ENCODE data around the gene NLRP1.
"Not testable (repeated sequence)": the region's sequence is repeated elsewhere in the genome, so short reads cannot be mapped to it uniquely, and the experiment has no call there.

The NLRP1 gene

DNA sequence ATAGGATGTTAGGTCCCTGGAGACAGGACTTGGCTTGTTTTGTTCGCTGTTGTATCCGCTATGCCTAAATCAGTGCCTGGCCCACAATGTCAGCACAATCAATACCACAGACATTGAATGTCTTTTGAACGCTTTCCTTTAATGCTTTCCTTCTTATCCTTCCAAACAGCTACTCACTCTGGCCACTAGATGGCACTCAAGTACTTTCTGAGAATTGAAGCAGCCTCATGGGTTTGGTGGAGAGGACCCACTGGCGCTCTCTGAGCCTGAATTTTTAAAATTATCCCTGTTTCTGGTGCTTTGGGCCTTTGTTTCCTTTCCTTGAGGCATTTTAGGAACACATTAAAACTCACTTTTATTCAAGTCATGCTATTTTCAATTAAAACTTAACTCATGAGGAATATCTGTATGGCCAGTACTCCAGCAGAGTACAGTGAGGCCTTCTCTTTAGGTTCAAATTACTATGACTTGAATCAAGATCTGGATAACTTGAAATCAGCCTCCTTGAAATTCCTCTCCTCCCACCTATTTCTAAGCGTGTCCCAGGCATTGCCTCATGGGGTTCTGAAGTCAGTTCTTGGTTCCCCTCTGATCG lies 3.2 kb upstream of the NLRP1 start:
- no peak for DNase-seq (ENCODE audit: low read depth in 2 of 2)

DNA sequence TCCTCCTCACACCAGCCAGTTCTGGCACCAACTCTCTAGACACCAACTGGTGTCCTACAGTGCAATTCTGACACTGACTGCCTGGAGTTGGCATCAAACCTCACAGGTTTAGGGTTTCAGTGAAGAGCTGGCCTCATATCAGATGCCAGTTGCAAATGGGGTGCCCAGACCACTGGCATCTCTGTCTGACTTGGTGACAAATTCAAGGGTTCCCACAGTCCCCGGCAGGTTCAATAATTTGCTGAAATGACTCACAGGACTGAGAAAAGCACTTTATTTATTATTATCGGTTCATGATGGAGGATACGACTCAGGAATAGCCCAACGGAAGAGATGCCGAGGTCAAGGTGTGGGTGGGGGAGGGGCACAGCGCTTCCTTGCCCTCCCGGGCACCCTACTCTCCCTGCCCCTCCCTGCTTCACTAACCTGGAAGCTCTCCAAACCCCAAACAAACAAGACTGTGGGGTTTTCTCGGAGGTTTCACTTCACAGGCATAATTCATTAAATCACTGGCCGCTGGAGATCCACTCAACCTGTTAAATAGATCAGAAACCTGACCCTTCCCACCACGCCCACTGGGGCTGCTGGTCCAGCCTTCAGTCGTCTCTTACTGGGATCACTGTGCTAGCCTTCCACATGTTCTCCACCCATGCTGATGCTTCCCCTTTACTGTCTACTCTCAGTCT lies 1.7 kb upstream of the NLRP1 start:
- DNase-seq (ENCODE audit: low read depth in 2 of 2), result no peak

DNA sequence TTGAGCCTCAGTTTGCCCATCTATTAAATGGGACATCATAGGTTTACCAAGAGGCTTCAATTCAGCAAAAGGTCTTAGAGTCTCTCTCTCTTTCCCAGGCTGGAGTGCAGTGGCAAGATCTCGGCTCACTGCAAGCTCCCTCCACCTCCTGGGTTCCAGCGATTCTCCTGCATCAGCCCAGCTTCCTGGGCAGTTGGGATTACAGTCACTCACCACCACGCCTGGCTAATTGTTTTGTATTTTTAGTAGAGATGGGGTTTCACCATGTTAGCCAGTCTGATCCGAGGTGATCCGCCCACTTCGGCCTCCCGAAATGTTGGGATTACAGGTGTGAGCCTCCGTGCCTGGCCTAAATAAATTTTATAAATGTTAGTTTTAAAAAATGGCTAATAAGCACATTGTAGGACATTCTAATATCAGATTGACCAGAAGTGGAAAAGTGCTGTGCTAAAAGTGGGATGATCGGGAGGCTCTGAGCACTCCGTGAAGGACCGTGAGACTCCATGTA lies 1.0 kb upstream of the NLRP1 start:
- DNase-seq (ENCODE audit: low read depth in 2 of 2), result no peak

DNA sequence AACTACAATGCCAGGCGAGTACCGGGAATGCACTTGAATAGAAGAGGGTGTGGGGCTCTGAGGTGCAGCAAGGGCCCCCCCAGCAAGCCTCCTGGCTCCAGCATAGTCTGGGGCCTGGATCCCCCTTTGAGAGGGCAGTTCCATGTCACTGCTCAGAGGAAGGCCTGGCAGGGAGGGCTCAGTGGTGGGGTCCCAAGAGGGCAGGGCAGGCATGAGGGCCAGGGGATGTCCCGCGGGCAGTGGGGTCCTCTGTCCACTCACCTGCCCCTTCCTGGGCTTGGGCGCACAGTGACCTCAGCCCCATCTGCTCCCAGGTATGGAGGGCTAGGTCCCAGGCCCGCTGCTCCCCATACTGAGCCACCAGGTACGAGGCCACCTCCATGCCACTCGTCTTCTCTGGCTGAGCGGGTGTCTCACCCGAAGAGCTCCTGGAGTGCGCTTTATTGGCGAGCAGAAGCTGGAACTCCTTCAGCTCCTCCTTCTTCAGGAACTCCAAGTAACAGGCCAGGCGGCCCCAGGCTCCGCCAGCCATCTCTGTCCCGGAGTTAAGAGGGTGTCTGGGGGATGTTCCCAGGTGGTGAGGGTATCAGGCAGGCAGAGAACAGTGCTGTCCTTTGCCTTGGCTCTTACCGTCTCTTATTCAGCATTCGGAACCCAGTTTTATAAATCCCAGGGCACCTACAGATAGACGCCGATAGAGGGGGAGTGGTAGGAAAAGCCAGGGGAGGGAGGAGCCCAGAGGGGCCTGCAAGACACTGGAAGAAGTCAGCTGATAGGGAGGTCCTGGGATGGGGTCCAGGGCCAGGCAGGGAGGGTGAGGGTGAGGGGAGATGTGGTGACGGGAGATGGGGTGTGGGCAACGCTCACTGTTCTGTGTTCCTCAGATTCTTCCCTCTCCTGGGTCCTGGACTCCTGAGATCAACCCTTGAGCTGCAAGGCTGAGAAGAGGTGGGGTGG lies 605 bp downstream of the NLRP1 start:
- DNase-seq (ENCODE audit: low read depth in 2 of 2), result no peak

DNA sequence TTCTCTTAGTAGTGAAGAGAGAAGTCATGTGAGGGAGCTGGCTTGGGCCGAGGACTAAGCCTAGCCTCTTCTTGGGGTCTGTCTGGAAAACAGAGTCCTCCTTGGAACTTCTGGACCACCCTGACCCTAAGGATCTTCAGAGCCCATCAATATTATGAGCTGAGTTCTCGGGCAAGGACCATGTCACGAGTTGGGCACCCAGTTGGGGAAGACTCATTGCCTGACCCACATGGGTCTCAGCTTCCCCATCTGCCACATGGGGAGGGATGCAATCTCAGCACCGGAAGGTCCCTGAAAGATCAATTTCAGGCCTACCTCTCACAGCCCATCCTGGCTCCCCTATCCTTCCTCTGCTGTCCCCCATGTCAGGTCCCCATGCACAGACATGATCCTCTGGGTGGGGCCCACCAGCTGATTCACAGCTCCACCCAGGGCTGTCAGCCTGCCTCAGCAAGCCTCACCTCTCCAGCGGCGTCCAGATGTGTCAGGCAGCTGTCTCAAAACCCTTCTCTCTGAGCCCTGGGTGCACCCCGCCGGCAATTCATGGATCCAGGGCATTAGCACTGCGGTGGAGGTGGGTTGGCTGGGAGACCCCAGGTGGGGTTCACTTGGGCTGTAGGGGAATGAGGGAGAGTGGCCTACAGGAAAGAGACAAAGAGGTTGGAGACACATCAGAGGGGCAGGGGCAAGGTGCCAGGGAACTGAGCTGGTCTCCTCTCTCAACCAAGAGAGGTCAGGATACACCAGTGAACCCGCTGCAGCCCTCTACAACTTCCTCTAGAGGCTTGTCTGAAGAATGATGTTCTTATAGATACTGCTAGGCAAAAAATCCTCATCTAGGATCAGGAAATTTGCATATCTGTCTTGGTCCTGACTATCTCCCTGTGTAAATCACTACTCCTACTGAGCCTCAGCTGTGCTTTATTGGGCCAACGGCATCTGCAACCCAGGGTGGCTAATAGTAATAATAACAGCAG lies 1.8 kb downstream of the NLRP1 start:
- no peak for DNase-seq (ENCODE audit: low read depth in 2 of 2)

DNA sequence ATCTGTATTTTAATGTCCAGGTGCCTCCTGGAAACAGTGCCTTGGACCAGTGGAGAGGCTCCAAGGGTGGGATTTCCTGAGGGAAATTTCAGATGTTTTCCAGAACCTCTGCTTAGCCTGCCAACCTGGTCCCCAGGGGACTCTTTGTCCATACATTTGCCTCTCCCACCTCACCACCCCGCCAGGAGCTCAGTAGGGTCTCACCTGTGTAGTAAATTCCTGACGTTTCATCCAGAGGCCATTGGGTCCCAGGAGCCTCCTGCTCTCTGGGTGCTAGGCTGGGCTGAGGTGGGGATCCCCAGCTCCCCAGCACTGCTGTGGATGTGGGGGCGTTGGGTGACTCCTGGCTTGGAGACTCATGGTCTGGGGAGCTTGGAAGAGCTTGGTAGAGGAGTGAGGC lies 2.7 kb downstream of the NLRP1 start:
- DNase-seq (ENCODE audit: low read depth in 2 of 2), result no peak

DNA sequence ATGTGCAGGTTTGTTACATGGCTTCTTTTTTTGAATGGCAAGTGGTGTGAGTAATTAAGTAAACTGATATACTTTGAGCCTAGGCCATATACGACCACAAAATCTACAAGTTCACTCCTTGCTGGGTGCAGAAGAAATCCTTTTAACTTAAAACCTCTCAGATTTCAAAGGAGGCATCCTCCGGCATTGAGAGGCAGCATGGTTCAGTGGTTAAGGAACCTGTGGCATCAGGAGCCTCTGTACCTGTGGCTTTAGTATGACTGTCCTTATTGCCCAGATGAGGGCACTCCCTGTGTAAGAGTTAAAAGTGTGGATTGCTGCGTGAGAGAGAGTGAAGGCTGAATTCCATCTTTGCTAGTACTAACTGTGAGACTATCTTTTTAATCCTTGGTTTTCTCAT lies 3.3 kb downstream of the NLRP1 start:
- no peak for DNase-seq (ENCODE audit: low read depth in 2 of 2)

DNA sequence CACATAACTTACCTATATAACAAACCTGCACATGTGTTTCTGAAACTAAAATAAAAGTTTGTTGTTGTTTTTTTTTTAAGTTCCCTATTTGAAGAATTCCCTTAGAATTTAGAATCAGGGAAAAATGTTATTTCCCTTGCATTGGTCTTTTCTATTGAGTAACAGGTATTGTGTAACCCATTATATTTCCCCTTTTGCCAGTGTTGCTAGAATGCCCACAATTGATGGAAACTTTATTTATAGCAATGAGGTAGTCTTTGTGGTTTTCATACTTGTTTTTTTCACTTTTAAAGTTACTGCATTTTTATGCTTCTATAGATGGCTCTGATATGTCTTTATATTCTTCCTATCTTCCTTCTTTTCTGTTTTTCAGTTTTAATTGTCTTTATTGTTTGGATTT lies 3.9 kb downstream of the NLRP1 start:
- no peak for DNase-seq (ENCODE audit: low read depth in 2 of 2)

DNA sequence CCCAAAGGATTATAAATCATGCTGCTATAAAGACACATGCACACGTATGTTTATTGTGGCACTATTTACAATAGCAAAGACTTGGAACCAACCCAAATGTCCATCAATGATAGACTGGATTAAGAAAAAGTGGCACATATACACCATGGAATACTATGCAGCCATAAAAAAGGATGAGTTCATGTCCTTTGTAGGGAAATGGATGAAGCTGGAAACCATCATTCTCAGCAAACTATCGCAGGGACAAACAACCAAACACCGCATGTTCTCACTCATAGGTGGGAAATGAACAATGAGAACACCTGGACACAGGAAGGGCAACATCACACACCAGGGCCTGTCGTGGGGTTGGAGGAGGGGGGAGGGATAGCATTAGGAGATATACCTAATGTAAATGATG lies 5.5 kb downstream of the NLRP1 start:
- not testable (repeated sequence) for DNase-seq (ENCODE audit: low read depth in 2 of 2)

DNA sequence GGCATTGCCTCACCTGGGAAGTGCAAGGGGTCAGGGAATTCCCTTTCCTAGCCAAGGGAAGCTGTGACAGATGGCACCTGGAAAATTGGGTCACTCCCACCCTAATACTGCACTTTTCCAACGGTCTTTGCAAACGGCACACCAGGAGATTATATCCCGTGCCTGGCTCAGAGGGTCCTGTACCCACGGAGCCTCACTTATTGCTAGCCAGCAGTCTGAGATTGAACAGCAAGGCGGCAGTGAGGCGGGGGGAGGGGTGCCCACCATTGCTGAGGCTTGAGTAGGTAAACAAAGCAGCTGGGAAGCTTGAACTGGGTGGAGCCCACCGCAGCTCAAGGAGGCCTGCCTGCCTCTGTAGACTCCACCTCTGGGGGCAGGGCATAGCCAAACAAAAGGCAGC lies 11.3 kb downstream of the NLRP1 start:
- DNase-seq (ENCODE audit: low read depth in 2 of 2), result not testable (repeated sequence)

DNA sequence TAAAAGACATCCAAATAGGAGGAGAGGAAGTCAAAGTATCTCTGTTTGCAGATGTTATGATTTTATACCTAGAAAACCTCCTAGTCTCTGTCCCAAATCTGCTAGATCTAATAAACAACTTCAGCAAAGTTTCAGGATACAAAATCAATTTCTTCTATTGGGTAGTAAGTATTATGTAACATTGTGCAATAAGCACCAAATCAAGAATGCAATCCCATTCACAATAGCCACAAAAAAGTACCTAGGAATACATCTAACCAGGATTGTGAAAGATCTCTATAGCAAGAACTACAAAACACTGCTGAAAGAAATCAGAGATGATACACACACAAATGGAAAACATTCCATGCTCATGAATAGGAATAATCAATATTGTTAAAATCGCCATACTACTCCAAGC lies 13.0 kb downstream of the NLRP1 start:
- DNase-seq (ENCODE audit: low read depth in 2 of 2), result no peak

DNA sequence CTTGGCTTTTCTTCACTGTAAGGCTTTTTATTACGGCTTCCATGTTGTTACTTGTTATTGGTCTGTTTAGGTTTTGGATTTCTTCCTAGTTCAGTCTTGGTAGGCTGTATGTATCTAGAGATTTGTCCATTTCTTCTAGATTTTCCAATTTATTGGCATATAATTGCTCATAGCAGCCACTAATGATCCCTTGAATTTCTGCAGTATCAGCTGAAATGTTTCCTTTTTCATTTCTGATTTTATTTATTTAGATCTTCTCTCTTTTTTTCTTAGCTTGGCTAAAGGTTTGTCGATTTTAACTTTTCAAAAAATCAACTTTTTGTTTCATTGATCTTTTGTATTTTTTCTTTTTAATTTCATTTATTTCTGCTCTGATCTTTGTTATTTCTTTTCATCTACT lies 18.5 kb downstream of the NLRP1 start:
- no peak for DNase-seq (ENCODE audit: low read depth in 2 of 2)

DNA sequence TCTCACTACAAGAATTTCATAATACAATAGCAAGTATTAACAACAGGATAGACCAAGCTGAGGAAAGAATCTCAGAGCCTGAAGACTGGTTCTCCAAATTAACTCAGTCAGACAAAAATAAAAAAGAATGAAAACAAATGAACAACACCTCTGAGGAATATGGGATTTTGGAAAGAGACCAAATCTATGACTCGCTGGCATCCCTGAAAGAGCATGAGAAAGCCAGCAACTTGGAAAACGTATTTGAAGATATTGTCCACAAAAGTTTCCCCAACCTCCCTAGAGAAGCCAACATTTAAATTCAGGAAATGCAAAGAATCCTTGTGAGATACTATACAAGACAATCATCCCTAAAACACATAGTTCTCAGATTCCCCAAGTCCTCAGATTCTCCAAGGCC lies 20.9 kb downstream of the NLRP1 start:
- DNase-seq (ENCODE audit: low read depth in 2 of 2), result no peak

DNA sequence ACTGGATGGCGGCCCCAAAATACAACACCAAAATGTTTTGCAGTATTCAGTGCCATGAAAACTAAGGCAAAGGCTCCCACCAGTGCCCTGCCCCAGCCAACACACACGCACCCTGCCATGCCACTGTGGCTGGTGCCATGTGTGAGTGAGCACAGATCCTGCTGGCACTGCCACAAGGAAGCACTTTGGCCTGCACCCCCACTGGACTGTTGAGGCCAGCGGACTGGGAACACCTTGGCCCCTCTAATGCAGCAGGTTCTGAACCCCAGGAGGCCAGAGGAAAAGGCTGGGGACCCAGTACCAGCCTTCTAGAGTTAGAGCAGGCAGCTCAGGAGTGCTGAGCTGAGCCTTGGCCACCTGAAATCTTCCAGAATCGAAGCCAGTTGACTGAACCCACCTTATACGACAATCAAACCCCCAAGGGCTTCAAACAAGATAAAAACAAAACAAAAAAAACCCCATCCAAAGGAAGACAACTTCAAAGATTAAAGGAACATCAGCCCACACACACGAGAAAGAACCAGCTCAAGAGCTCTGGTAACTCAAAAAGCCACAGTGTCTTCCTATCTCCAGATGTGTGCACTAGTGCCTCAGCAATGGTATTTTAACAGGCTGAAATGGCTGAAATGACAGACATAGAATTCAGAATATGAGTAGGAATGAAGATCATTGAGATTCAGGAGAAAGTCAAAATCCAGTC lies 21.5 kb downstream of the NLRP1 start:
- no peak for DNase-seq (ENCODE audit: low read depth in 2 of 2)

DNA sequence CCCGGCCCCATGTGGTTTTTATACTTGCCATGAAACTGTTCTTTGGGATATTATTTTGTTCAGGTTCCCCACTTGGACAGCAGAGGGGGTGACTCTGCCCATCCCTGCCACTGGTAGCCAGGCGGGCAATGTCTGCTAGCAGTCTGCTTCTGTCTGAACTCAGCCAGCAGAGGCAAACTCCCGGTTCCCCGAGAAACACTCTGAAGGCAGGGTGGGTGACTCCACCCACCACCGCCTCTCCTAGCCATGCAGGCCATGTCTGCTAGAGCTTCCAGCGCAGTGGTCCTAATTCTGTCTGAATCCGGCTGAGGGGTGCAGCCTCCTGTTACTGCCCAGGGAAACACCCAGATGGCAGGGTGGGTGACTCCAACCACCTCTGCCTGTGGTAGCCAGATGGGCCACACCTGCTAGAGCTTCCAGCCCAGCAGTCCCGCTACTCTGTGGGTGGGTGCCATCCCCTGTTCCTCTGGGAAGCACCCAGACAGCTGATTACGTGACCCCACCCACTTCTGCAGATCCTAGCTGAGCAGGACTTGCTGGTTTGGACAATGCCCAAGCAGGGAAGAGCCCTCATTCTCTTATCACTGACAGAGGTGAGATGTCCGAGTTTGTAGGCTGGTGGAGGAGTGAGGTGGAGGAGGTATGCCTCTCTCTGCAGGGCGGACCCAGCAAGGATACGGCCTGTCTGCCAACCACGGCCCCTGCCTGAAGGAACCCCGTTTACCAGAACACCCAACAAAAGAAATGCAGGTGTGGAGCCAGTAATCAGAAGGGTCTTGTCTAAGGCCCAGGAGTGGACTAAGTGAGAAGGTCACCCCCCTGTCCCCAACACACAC lies 22.4 kb downstream of the NLRP1 start:
- no peak for DNase-seq (ENCODE audit: low read depth in 2 of 2)

DNA sequence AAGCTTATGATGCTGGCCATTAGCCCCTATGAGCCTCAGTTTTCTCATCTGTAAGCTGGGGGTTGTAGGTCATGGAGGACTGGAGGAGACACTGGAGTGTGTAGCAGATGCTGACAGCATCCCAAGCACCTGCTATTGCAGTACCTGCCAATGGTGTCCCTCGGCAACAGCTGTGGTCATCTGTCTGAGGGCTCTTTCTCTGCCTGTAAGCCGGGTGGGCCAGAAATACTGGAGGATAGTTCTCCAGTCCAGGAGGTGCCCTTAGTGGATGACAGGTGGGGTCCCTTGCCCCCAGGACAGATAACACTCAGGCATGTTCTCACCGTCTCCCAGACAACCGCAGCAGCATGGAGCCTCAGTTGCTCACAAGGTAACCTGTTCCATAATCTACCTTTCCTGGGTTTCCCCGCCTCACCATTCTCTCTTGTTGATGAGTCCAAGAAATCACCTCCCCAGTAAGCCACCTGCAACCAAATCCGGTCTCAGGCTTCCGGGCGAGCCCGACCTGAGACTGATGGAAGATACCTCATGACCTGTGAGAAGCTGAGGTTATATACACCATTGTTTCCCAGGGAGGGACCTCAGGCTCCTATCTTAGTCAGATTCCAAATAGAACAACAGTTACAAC lies 23.8 kb downstream of the NLRP1 start:
- DNase-seq (ENCODE audit: low read depth in 2 of 2), result no peak

DNA sequence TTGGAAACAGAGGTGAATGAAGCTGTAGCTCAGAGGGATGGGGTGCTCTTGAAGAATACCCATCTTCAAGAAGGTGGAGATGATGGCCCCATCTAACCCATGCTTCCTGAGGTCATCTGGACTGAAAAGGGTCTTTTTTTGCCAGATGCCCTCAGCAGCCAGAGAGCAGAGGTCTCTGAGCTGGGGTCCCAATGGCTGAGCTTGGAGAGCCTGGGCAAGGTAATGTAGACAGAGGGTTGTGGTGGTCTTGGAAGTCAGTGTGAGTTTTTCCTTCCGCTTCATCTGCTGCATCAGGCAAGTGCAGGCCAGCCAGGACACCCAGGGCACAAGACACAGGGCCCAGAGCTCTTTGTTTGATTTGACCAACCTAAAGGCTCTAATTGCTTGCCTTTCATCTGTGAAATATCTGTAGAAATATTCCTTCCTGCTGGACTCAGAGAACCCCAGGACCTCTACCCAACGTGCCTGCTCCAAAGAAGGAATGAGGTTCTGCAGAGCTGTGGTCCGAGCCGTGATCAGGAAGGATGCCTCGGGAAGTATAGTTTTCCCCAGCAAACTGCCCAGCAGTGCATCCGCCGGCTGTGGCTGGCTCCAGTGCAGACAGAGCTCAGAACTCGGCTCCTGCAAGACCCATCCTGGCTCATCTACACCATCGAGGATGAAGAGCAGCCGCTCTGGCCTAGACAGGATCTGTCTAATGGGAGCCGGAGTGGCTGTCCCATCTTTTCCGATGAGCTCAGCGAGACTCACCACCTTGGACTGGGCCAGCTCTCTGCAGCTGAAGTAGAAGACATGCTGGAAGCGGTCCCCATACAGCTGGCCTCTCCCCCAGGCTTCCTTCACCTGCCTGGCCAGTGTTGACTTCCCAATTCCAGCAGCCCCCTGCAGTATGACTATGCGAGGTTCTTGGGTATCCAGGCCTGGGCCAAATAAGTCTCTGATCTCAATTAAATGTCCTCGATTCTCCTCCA lies 25.2 kb downstream of the NLRP1 start:
- DNase-seq (ENCODE audit: low read depth in 2 of 2), result no peak

DNA sequence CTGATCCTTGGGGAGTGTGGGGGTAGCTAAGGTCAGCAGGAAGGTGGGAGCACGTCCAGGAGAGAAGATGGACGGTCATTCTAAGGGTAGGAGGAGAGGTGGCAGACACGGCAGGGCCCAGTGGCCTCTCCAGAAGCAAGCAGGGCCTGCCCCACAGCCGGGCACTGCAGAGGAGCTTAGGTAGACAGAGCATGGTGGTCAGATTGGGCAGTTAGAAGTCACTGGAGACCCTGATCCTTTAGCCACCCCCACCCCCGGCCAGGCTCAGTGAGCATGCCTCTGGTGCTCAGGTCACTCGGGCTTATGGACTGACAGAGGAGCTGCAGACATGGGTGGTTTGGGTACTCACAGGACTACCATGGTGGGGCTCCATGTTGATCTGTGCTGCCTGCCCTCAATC lies 26.3 kb downstream of the NLRP1 start:
- no peak for DNase-seq (ENCODE audit: low read depth in 2 of 2)

Data from stimulated activated CD4-positive, alpha-beta T cell treated with anti-CD3 and anti-CD28 coated beads, Interleukin-12 subunit alpha, Interleukin-12 subunit beta, amount 100 ng/mL, for 24 hours (primary cell).